MM.1S (cell line): ENCODE results near the gene LMLN.

ENCODE experiments used
- DNase-seq: peaks from one replicate; pipeline ENCODE4 v3.0.0-alpha.2; 2015
- H2AFZ ChIP-seq: fragments of 300-600 bp; sonication (generic); 2 replicates; pipeline ENCODE4 v1.6.0; 2016; ENCODE audit warnings: antibody characterized with exemption, low read length
- H3F3A ChIP-seq: fragments of 300-600 bp; sonication (generic); 2 replicates; pipeline ENCODE4 v1.6.1; 2016; ENCODE audit warnings: mild to moderate bottlenecking, antibody characterized with exemption, low read length, moderate library complexity, mixed read lengths; ENCODE audit not compliant: insufficient read depth
- H3K27ac ChIP-seq: fragments of 300-600 bp; sonication (generic); 2 replicates; pipeline ENCODE4 v1.5.1; 2016; ENCODE audit warnings: mild to moderate bottlenecking, low read length
- H3K27me3 ChIP-seq: fragments of 300-600 bp; sonication (generic); replicated peaks from 2 replicates; pipeline ENCODE4 v1.6.0; 2016; ENCODE audit warnings: low read length; ENCODE audit not compliant: insufficient read depth
- H3K36me3 ChIP-seq: fragments of 300-600 bp; sonication (generic); replicated peaks from 2 replicates; pipeline ENCODE4 v1.6.1; 2016; ENCODE audit warnings: mild to moderate bottlenecking, low read length, mixed read lengths; ENCODE audit not compliant: insufficient read depth
- H3K4me1 ChIP-seq: fragments of 300-600 bp; sonication (generic); 2 replicates; pipeline ENCODE4 v1.6.1; 2016; ENCODE audit warnings: low read length, mixed read lengths
- H3K4me2 ChIP-seq: fragments of 300-600 bp; sonication (generic); 2 replicates; pipeline ENCODE4 v1.6.0; 2016; ENCODE audit warnings: low read depth, low read length
- H3K4me3 ChIP-seq: fragments of 300-600 bp; sonication (generic); 2 replicates; pipeline ENCODE4 v1.5.1; 2016; ENCODE audit warnings: low read length, mixed read lengths
- H3K79me2 ChIP-seq: fragments of 300-600 bp; sonication (generic); 2 replicates; pipeline ENCODE4 v1.6.1; 2016; ENCODE audit warnings: mixed run types, low read length, mixed read lengths
- H3K9ac ChIP-seq: fragments of 300-600 bp; sonication (generic); 2 replicates; pipeline ENCODE4 v1.6.1; 2016; ENCODE audit warnings: low read length, mixed read lengths
- H3K9me2 ChIP-seq: fragments of 300-600 bp; sonication (generic); replicated peaks from 2 replicates; pipeline ENCODE4 v1.6.1; 2016; ENCODE audit warnings: mild to moderate bottlenecking, low read length, mixed read lengths; ENCODE audit not compliant: insufficient read depth
- H3K9me3 ChIP-seq: fragments of 300-600 bp; sonication (generic); replicated peaks from 2 replicates; pipeline ENCODE4 v1.6.1; 2016; ENCODE audit warnings: mild to moderate bottlenecking, low read length, mixed read lengths; ENCODE audit not compliant: insufficient read depth
- H4K20me1 ChIP-seq: fragments of 300-600 bp; sonication (generic); 2 replicates; pipeline ENCODE4 v1.6.1; 2016; ENCODE audit warnings: mild to moderate bottlenecking, low read length, moderate library complexity, mixed read lengths; ENCODE audit not compliant: insufficient read depth
- EZH2 ChIP-seq: fragments of 300-600 bp; sonication (generic); optimal IDR thresholded peaks from 2 replicates; pipeline ENCODE3; 2017; ENCODE audit warnings: low read depth, mild to moderate bottlenecking, antibody characterized with exemption, low read length, mixed read lengths
- EZH2phosphoT487 ChIP-seq: fragments of 300-600 bp; sonication (generic); IDR thresholded peaks from 2 replicates; pipeline ENCODE4 v1.6.1; 2018; ENCODE audit warnings: antibody characterized with exemption, low read length
- TF ChIP-seq, protein P1 (sequence below): fragments of 300-600 bp; sonication (generic); IDR thresholded peaks from 2 replicates; pipeline ENCODE4 v1.5.1; 2016; ENCODE audit warnings: antibody characterized with exemption, low read length, mixed read lengths

The LMLN gene

GRCh38 chr3:197953881-197954280 is 6.1 kb upstream of the LMLN start:
- Histone ChIP-seq H3K27ac (no peak overlapping the region), H3K4me2 (no peak overlapping the region), H3K36me3 (peaks cover 46% of the 10 kb centered on the region), H3K9me3 (no peaks in the 10 kb centered on the region), H4K20me1 (peaks cover 12% of the 10 kb centered on the region; the same call in 1 of the 2 replicates), H3K27me3 (no peaks in the 10 kb centered on the region), H3F3A (peaks cover 81% of the 10 kb centered on the region), H3K9me2 (no peaks in the 10 kb centered on the region), H3K9ac (no peak overlapping the region), H3K79me2 (peaks cover 50% of the 10 kb centered on the region), H3K4me1 (peaks cover 11% of the 10 kb centered on the region), H2AFZ (no peak overlapping the region), H3K4me3 (no peak overlapping the region)
- no peak for DNase-seq
- TF ChIP-seq, protein P1, sequence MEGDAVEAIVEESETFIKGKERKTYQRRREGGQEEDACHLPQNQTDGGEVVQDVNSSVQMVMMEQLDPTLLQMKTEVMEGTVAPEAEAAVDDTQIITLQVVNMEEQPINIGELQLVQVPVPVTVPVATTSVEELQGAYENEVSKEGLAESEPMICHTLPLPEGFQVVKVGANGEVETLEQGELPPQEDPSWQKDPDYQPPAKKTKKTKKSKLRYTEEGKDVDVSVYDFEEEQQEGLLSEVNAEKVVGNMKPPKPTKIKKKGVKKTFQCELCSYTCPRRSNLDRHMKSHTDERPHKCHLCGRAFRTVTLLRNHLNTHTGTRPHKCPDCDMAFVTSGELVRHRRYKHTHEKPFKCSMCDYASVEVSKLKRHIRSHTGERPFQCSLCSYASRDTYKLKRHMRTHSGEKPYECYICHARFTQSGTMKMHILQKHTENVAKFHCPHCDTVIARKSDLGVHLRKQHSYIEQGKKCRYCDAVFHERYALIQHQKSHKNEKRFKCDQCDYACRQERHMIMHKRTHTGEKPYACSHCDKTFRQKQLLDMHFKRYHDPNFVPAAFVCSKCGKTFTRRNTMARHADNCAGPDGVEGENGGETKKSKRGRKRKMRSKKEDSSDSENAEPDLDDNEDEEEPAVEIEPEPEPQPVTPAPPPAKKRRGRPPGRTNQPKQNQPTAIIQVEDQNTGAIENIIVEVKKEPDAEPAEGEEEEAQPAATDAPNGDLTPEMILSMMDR: no peak
- TF ChIP-seq EZH2phosphoT487: no peak
- no peak for TF ChIP-seq EZH2

GRCh38 chr3:197955892-197956477 is 4.0 kb upstream of the LMLN start:
- Histone ChIP-seq H3K4me3 (no peak overlapping the region), H3K79me2 (peaks cover 40% of the 10 kb centered on the region), H3K9me3 (no peaks in the 10 kb centered on the region), H3K27me3 (no peaks in the 10 kb centered on the region), H3K36me3 (peaks cover 44% of the 10 kb centered on the region), H3F3A (peaks cover 78% of the 10 kb centered on the region), H3K9ac (no peak overlapping the region), H2AFZ (no peak overlapping the region), H3K27ac (no peak overlapping the region), H4K20me1 (peaks cover 12% of the 10 kb centered on the region; the same call in 1 of the 2 replicates), H3K9me2 (no peaks in the 10 kb centered on the region), H3K4me2 (no peak overlapping the region), H3K4me1 (peaks cover 20% of the 10 kb centered on the region)
- TF ChIP-seq, protein P1: no peak
- TF ChIP-seq EZH2 (no peak), EZH2phosphoT487 (no peak)
- DNase-seq: no peak

DNA sequence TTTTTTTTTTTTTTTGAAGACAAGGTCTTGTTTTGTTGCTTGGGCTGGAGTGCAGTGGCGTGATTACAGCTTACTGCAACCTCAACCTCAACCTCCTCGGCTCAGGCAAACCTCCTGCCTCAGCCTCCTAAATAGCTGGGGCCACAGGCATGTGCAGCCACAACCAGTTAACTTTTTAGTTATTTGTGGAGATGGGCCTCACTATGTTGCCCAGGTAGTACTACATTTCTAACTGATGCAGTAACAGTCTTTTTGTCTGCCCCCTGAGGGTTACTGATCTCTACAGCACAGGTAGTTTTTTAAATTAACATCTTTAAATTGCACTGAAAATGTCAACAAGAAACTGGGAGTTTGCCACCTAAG is 3.4 kb upstream of the LMLN start:
- H3K4me3 ChIP-seq: no peak overlapping the region
- DNase-seq: no peak
- H3K79me2 ChIP-seq: peaks cover 34% of the 10 kb centered on the region
- H3K27me3 ChIP-seq: no peaks in the 10 kb centered on the region
- peaks cover 37% of the 10 kb centered on the region for H3K36me3 ChIP-seq
- H2AFZ ChIP-seq: no peak overlapping the region
- H3K9me3 ChIP-seq: no peaks in the 10 kb centered on the region
- no peaks in the 10 kb centered on the region for H3K9me2 ChIP-seq
- TF ChIP-seq EZH2phosphoT487 (no peak), EZH2 (no peak)
- H3K9ac ChIP-seq: no peak overlapping the region
- no peak overlapping the region for H3K4me2 ChIP-seq
- peaks cover 19% of the 10 kb centered on the region for H3K4me1 ChIP-seq
- no peak overlapping the region for H3K27ac ChIP-seq
- peaks cover 72% of the 10 kb centered on the region for H3F3A ChIP-seq
- peaks cover 12% of the 10 kb centered on the region; the same call in 1 of the 2 replicates for H4K20me1 ChIP-seq

DNA sequence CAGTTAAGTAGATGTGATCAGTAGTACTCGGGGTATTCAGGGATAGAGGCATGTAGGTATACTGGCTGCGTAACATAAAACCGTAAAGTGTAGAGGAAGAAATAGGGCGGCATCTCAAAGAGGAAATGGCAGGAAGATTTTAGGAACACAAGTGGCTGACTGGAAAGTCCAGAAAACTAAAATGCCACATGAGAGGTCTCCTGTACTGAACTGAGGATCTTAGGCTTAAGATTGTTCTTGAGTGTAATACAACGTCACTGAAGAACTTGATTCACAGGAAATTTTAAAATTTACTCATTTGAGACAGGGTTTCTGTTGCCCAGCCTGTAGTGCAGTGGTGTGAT is 2.3 kb upstream of the LMLN start:
- no peak overlapping the region for H3K27ac ChIP-seq
- no peaks in the 10 kb centered on the region for H3K27me3 ChIP-seq
- H3F3A ChIP-seq: peaks cover 64% of the 10 kb centered on the region
- peaks cover 8% of the 10 kb centered on the region; the same call in 1 of the 2 replicates for H4K20me1 ChIP-seq
- DNase-seq: no peak
- H3K4me1 ChIP-seq: peaks cover 16% of the 10 kb centered on the region
- H3K4me3 ChIP-seq: no peak overlapping the region
- TF ChIP-seq, protein P1: no peak
- no peak for TF ChIP-seq EZH2phosphoT487
- peaks cover 22% of the 10 kb centered on the region for H3K79me2 ChIP-seq
- no peak overlapping the region for H3K4me2 ChIP-seq
- H3K9me3 ChIP-seq: no peaks in the 10 kb centered on the region
- H2AFZ ChIP-seq: no peak overlapping the region
- H3K9me2 ChIP-seq: no peaks in the 10 kb centered on the region
- H3K9ac ChIP-seq: no peak overlapping the region
- H3K36me3 ChIP-seq: peaks cover 29% of the 10 kb centered on the region
